C4-2B (cell line): ENCODE data around the gene ADARB2.

Experiments used
- H3K27ac ChIP-seq: fragments of 450-650 bp; 2 replicates; pipeline ENCODE4 v1.5.1; 2017
- ZFX ChIP-seq: fragments of 450-650 bp; IDR thresholded peaks from 2 replicates; pipeline ENCODE4 v1.6.1; 2017
- TF ChIP-seq, protein P1 (sequence below): fragments of 450-650 bp; conservative IDR thresholded peaks from 2 replicates; pipeline ENCODE4 v1.5.1; 2017; ENCODE audit warnings: mild to moderate bottlenecking

Gene ADARB2

DNA sequence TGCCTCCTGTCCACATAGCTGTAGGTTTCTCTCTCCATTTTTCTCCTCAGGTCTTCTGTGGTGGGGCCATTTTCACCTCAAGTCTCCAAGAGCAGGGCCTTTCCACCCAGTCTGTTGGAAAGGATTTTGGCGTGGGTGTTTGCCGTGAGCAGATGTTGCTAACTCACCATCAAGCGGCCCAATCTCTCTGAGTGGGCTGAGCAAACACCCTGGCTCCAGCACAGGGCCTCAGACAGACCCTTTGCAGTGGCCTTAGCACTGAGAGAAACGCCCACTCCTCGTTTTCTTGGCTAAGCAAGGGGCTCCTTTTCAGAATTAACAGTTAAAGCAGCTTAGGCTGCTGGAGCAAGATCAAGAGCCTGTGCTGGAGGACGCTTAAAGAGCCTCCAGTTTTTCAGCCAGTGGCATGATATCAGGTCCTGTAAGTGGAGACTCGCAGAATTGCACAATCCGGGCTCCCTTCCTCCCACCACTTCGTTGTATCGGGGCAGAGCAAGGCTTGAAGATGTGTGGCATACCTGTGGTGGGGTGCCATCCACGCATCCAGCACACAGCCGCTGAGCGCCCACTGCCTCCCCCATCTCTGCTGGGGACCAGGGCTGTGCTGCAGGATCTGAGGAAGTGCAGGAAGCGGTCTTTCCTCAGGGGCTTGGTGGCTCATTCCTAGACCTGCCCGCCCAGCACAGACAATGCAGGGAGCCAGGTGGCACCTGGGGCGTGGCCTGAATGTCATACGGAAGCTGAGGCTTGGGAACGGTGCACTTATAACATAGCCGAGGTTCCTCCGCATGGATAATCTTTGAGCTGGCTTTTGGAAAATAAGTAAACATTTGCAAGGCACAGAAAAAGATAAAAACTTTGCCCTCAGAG, 142.7 kb downstream of the ADARB2 start:
- TF ChIP-seq ZFX = no peak
- TF ChIP-seq, protein P1, sequence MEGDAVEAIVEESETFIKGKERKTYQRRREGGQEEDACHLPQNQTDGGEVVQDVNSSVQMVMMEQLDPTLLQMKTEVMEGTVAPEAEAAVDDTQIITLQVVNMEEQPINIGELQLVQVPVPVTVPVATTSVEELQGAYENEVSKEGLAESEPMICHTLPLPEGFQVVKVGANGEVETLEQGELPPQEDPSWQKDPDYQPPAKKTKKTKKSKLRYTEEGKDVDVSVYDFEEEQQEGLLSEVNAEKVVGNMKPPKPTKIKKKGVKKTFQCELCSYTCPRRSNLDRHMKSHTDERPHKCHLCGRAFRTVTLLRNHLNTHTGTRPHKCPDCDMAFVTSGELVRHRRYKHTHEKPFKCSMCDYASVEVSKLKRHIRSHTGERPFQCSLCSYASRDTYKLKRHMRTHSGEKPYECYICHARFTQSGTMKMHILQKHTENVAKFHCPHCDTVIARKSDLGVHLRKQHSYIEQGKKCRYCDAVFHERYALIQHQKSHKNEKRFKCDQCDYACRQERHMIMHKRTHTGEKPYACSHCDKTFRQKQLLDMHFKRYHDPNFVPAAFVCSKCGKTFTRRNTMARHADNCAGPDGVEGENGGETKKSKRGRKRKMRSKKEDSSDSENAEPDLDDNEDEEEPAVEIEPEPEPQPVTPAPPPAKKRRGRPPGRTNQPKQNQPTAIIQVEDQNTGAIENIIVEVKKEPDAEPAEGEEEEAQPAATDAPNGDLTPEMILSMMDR = no peak
- H3K27ac ChIP-seq = no peak overlapping the region

DNA sequence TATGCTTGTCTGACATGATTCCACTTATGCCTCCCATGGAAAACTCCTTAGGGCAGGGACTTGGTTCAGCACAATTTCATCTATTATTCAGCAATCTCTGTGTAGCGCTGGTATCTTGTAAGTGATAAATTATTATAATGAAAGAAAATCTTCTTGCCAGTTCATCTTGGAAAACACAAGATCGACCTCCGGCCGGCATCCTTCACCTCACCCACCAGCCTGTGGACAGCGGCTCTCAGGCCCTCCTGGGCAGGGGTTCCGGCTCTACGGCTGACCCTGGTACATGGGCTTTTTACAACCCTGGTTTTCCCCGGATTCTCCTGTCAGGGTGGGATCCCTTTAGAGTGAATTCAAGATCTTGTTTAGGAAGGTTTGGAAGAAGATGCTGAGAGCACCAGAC, 145.6 kb downstream of the ADARB2 start:
- no peak for TF ChIP-seq ZFX
- TF ChIP-seq, protein P1 = no peak
- no peak overlapping the region for H3K27ac ChIP-seq

DNA sequence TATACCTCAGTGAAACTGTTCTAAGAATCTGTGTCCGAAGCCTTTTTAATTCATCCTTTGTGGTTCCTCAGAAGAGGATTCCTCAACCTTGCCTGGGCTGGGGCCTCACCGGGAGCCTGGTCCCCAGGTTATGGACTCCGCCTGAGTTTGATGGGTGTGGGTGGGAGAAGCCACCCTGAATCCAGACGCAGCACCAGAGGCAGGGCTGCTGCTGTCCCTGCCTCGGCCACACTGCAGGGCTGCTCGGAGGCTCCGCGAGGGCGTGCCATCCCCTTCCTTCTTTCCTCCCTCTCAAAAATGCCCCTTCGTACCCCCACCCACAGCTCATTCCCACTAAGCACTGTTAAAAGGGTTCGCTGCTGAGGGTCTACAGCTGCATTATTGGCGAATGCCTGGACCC, 146.3 kb downstream of the ADARB2 start:
- H3K27ac ChIP-seq = no peak overlapping the region
- TF ChIP-seq, protein P1 = no peak
- no peak for TF ChIP-seq ZFX

DNA sequence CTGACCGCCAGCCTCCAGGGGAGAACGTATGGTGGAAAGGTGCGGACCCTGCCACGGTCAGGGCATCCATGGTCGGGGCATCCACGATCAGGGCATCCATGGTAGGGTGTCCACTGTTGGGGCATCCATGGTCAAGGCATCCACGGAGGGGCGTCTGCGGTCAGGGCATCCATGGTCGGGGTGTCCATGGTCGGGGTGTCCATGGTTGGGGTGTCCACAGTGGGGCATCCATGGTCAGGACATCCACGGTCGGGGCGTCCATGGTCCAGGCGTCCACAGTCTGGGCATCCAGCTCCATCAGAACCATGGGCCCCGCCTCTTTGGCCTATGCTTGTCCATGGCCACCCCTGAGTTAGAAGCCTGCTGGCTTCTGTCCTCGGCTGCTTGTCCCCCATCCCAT, 148.1 kb downstream of the ADARB2 start:
- no peak for TF ChIP-seq ZFX
- TF ChIP-seq, protein P1 = no peak
- H3K27ac ChIP-seq = no peak overlapping the region

DNA sequence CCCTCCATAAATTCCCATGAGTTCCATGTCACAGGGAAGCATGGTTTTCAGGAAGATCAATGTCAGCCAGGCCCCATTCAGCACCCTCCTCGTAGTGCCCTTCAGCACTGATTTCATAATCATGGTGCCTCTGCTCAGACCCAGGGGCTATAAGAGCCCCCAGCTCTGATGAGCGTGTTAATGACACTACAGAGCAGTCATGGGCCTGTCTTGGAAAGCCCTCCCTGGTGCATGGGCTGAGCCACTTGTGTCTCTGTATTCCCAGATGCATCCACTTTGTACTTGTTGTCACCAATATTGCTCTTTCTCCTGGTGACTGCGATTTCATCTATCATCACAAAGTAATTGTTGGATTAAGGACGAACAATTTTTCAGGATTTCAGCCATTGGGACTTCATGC, 154.6 kb downstream of the ADARB2 start:
- no peak for TF ChIP-seq ZFX
- TF ChIP-seq, protein P1 = no peak
- no peak overlapping the region for H3K27ac ChIP-seq

DNA sequence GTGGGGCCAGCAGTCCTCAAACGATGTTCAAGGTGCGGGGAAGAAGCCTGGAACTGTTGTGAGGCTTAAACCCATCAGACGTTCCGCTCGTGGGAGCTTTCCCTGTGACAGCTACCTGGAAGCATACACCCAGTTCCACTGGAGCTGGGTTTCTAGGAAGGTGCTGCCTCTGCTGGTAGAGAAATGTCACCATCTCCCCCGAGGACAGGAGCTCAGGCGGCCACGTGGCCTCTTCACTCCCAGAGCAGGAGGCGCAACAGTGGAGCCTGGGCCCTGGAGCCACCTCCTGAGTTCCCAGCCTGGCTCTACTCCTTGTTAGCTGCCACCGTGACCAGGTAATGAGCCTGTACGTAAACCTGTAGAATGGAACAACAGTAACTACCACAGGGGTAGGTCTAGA, 156.1 kb downstream of the ADARB2 start:
- H3K27ac ChIP-seq = no peak overlapping the region
- no peak for TF ChIP-seq ZFX
- TF ChIP-seq, protein P1 = no peak; the same call in 1 of the 2 replicates

DNA sequence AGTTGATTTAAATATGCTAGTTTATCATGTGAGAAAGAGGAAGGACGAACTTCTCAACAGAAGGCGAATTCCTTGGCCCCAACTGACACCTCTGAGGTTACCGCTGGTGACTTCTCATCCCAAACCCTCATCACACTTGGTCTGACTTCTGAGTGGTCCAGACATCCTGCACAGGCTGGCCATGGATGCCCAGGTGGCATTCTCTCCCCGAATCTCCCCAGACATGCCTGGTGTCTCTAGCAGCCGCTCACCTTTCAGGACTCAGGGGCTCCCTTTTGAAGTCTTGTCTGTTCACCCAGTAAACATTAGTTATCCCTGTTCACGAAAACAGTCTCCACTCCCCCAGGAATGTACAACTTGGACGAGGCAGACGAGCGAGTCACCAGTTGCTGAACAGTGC, 157.7 kb downstream of the ADARB2 start:
- TF ChIP-seq, protein P1 = no peak
- TF ChIP-seq ZFX = no peak
- H3K27ac ChIP-seq = no peak overlapping the region
